ENCODE data around the gene ABHD11.

ABHD11 gene

GRCh38 chr7:73701357-73701995 lies 37.1 kb downstream of the ABHD11 start:
- no peak for DNase-seq (ENCODE audit: low read depth)

GRCh38 chr7:73700581-73701134 lies 37.9 kb downstream of the ABHD11 start:
- no peak for DNase-seq (ENCODE audit: low read depth)

GRCh38 chr7:73700069-73700423 lies 38.6 kb downstream of the ABHD11 start:
- DNase-seq (ENCODE audit: low read depth): no peak

- DNase-seq (ENCODE audit: low read depth): no peak
These were observed 39.1 kb downstream of the ABHD11 start for GRCh38 chr7:73699370-73700068.

- DNase-seq (ENCODE audit: low read depth): no peak
These were observed 40.2 kb downstream of the ABHD11 start for GRCh38 chr7:73698410-73698809.

- no peak for DNase-seq (ENCODE audit: low read depth)
These were observed 42.2 kb downstream of the ABHD11 start for GRCh38 chr7:73696372-73696771.

- no peak for DNase-seq (ENCODE audit: low read depth)
These were observed 48.0 kb downstream of the ABHD11 start for GRCh38 chr7:73690646-73691045.

GRCh38 chr7:73688288-73688687 lies 50.3 kb downstream of the ABHD11 start:
- DNase-seq (ENCODE audit: low read depth): no peak
